ENCODE data around the gene EPHB3. TPM values are rescaled to one million over a fixed set of nuclear protein-coding genes. Genes with fewer than 3 reads are reported as not detected.

Gene EPHB3
- total and polyA plus RNA-seq, 2 of the 4 experiments (the other 2 are of a cell fraction) = 0.72 to 2.9 TPM

GRCh38 chr3:184631472-184631861, 69.9 kb downstream of the EPHB3 start:
- no peak overlapping the region for H2BK5ac ChIP-seq (ENCODE audit: low read depth, low read length, poor library complexity, severe bottlenecking)
- no peak overlapping the region for H3K23ac ChIP-seq (ENCODE audit: low read depth, low read length)
- H3K79me1 ChIP-seq (ENCODE audit: low read depth in 1 of 2, low read length in 2 of 2) = no peaks in the 10 kb centered on the region
- H4K20me1 ChIP-seq (ENCODE audit: insufficient read depth, low read length) = no peaks in the 10 kb centered on the region
- WGBS, 2 experiments (ENCODE audit: extremely low coverage in 2 of 2, insufficient read length in 1 of 2) = 87% methylated on average over 12 of the region's 19 CpGs; no CpG with 5 or more reads in 1 of the 2 experiments
- no peaks in the 10 kb centered on the region for H3K9me1 ChIP-seq (ENCODE audit: insufficient read depth, low read length)
- H3K4me3 ChIP-seq (ENCODE audit: insufficient read depth, low read depth, low read length) = no peak overlapping the region
- BruUV-seq (replicated peaks) = no TSS peak
- H3K9me3 ChIP-seq (ENCODE audit: control insufficient read depth, insufficient read depth, low read length) = no peaks in the 10 kb centered on the region
- no peak for DNase-seq
- no peak overlapping the region for H3K9ac ChIP-seq (ENCODE audit: low read depth, low read length)
- no peak overlapping the region for H3K27ac ChIP-seq (ENCODE audit: insufficient read depth, low read length)
- H2AFZ ChIP-seq (replicated peaks; ENCODE audit: low read length, poor library complexity) = peak overlapping the region; percentile 32
- no peak overlapping the region for H4K91ac ChIP-seq (ENCODE audit: insufficient read depth, low read depth, low read length)
- no peak overlapping the region for H3K4me2 ChIP-seq (ENCODE audit: low read depth, low read length)
- no peak overlapping the region for H4K5ac ChIP-seq (ENCODE audit: low read depth, low read length)
- H2BK15ac ChIP-seq (ENCODE audit: low read depth, low read length) = no peak overlapping the region
- peaks cover 20% of the 10 kb centered on the region for H3K27me3 ChIP-seq (ENCODE audit: control insufficient read depth, insufficient read depth, low read length)
- ChIA-PET POLR2A (ENCODE audit: unreplicated experiment) (no interaction called here), CTCF (no interaction called here)
- TF ChIP-seq POLR2A (IDR thresholded peaks at IDR 0.05; ENCODE audit: low read depth, low read length) = no peak
- no peak for TF ChIP-seq MXI1 (IDR thresholded peaks at IDR 0.05; ENCODE audit: borderline replicate concordance, low read depth, low read length)
- TF ChIP-seq RFX5 (IDR thresholded peaks at IDR 0.05; ENCODE audit: low read depth, low read length) = no peak
- no peak for TF ChIP-seq ELK1 (IDR thresholded peaks at IDR 0.05; ENCODE audit: borderline replicate concordance, low read depth, low read length)
- TF ChIP-seq FOS (IDR thresholded peaks at IDR 0.05; ENCODE audit: low read depth, low read length) = no peak
- no peak for TF ChIP-seq CHD1 (IDR thresholded peaks at IDR 0.05; ENCODE audit: low read depth, low read length)
- TF ChIP-seq RCOR1 (IDR thresholded peaks at IDR 0.05; ENCODE audit: insufficient replicate concordance, low read length) = no peak
- no peak for TF ChIP-seq BHLHE40 (IDR thresholded peaks at IDR 0.05; ENCODE audit: low read depth, low read length)
- TF ChIP-seq MAFK (IDR thresholded peaks at IDR 0.05; ENCODE audit: low read depth, low read length) = no peak
- no peak for TF ChIP-seq USF2 (IDR thresholded peaks at IDR 0.05; ENCODE audit: low read depth, low read length)
- TF ChIP-seq SMC3 (IDR thresholded peaks at IDR 0.05; ENCODE audit: low read depth, low read length) = no peak
- no peak for TF ChIP-seq CEBPB (IDR thresholded peaks at IDR 0.05; ENCODE audit: low read depth, low read length)
- no peak for TF ChIP-seq CTCF (conservative IDR thresholded peaks at IDR 0.05; ENCODE audit: low read depth, low read length)
- H2BK120ac ChIP-seq (ENCODE audit: low read depth, low read length) = no peak overlapping the region
- no peak overlapping the region for H3K14ac ChIP-seq (replicated peaks; ENCODE audit: low read depth, low read length)
- H4K8ac ChIP-seq (ENCODE audit: low read depth in 2 of 2, low read length in 2 of 2) = no peak overlapping the region
- intact Hi-C loops (cut with micrococcal nuclease) (no loop called here), dilution Hi-C loops (cut with HindIII; ENCODE audit: low sequenced_read_pairs, unreplicated experiment) (no loop called here), in situ Hi-C loops (cut with MboI; ENCODE audit: low sequenced_read_pairs) (no loop called here)
- no peak overlapping the region for H2AK9ac ChIP-seq (replicated peaks; ENCODE audit: low read depth, low read length, poor library complexity)
- H3K36me3 ChIP-seq (ENCODE audit: control insufficient read depth, insufficient read depth, low read length) = no peaks in the 10 kb centered on the region
- no peak overlapping the region for H3K56ac ChIP-seq (ENCODE audit: extremely low read depth, insufficient read depth, low read length)
- no peak for ATAC-seq (ENCODE audit: low read depth)
- no peak overlapping the region for H2BK20ac ChIP-seq (ENCODE audit: low read depth, low read length)
- no peak overlapping the region for H3K18ac ChIP-seq (ENCODE audit: low read depth, low read length)
- peaks cover 8% of the 10 kb centered on the region for H3K4me1 ChIP-seq (ENCODE audit: control insufficient read depth, insufficient read depth, low read length)
- H3K4ac ChIP-seq (ENCODE audit: low read depth, low read length) = no peak overlapping the region
- no peak overlapping the region for H2AK5ac ChIP-seq (ENCODE audit: low read depth, low read length)
